ENCODE results near the gene ZNF672. TPM values are rescaled to one million over a fixed set of nuclear protein-coding genes. Genes with fewer than 3 reads are reported as not detected.
A peak's percentile ranks its signal among the peaks of the same experiment; 100 is the strongest.

Gene ZNF672
- polyA plus RNA-seq, 1 of the 3 experiments (the other 2 are of a cell fraction): 14.2 TPM

DNA sequence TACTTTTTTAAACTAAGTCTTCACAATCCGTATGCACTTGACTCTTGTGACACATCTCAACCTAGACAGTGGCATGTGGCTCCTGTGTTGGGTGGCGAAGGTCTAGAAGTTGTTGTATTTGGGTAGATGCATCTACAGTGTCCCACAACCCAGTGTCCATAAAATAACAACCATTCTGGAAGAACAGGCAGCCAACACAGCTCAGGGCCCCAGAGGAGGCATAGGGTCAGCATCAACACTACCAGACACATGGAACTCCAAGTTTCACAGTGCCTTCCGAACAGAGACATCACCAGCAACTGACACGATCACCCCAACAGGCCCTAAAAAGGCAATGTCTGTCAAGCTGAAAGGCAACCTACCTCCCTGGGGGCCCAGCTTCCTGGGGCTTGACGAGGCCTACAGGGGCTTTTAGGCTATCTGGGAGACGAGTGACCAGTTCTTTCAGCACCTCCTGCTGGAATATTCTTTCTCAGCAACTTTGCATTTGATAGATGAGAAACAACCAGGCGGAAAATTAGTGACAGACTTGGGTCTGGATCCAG is 17.9 kb upstream of the ZNF672 start (continued):
- no peak for TF ChIP-seq TAF1 (IDR thresholded peaks at IDR 0.05; ENCODE audit: borderline replicate concordance, low read depth, low read length)
- no peak for TF ChIP-seq EP300 (IDR thresholded peaks at IDR 0.05; ENCODE audit: borderline replicate concordance in 1 of 2, low read depth in 1 of 2, low read length in 1 of 2)
- no peak for TF ChIP-seq GATA2 (CRISPR knock-in tag; IDR thresholded peaks at IDR 0.05)
- TF ChIP-seq, protein P1, sequence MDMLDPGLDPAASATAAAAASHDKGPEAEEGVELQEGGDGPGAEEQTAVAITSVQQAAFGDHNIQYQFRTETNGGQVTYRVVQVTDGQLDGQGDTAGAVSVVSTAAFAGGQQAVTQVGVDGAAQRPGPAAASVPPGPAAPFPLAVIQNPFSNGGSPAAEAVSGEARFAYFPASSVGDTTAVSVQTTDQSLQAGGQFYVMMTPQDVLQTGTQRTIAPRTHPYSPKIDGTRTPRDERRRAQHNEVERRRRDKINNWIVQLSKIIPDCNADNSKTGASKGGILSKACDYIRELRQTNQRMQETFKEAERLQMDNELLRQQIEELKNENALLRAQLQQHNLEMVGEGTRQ (IDR thresholded peaks at IDR 0.05; ENCODE audit: borderline replicate concordance, low read depth, low read length): no peak
- no peak for TF ChIP-seq RAD21 (IDR thresholded peaks at IDR 0.05; ENCODE audit: low read length)
- no peak for TF ChIP-seq TEAD4 (IDR thresholded peaks at IDR 0.05; ENCODE audit: borderline replicate concordance, insufficient read depth)

DNA sequence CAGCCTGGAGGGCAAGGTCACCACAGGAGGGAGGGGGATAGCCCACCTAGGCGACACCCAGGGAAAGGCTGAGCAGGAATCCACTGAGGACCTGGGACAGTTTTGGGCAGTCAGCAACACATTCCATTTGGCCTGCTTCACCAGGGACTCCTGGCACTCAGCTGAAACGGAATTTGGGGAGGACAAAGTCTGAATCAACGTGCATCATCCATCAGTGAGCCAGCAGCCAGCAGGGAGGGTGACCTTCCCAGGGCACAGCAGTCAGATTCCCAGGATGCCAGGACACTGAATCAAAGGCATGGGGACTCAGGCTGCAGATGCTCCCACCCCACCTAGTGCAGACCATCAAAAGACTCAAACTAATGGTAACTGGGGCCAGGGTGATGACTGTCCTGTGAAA is 16.9 kb upstream of the ZNF672 start:
- H3K9me3 ChIP-seq: no peaks in the 10 kb centered on the region
- WGBS (ENCODE audit: low lambda C conversion rate): 18% methylated on average over 2 of the region's 3 CpGs
- H4K20me1 ChIP-seq (ENCODE audit: insufficient read depth): peaks cover 6% of the 10 kb centered on the region; the same call in 1 of the 2 replicates
- CTCF ChIA-PET: interaction anchor here (1.6 to 5.0 kb wide), 2 partner anchors 14 to 17 kb away, joined by 3 to 24 read pairs; partner anchors contain the start of gene ZNF672
- no peak overlapping the region for H2AFZ ChIP-seq (ENCODE audit: low read depth)
- H3K4me3 ChIP-seq (ENCODE audit: low read depth in 2 of 2, low read length in 1 of 2): peak overlapping the region in 1 of 2 experiments; percentile 22; a peak in 1 of 4 replicates
- H3K9ac ChIP-seq: peak overlapping the region; percentile 64
- peaks cover 33 to 41% of the 10 kb centered on the region in 2 experiments for H3K4me1 ChIP-seq (ENCODE audit: control insufficient read depth in 1 of 2, insufficient read depth in 2 of 2, low read depth in 1 of 2, low read length in 1 of 2)
- H3K27me3 ChIP-seq (ENCODE audit: insufficient read depth): no peaks in the 10 kb centered on the region
- H3F3A ChIP-seq (replicated peaks; ENCODE audit: insufficient read depth): peaks cover 29% of the 10 kb centered on the region
- H3K27ac ChIP-seq (ENCODE audit: low read depth in 2 of 2, low read length in 1 of 2): peak overlapping the region; percentile 17 to 92; a peak in 3 of 4 replicates
- DNase-seq: peak; percentile 13
- peaks cover 14 to 36% of the 10 kb centered on the region in 2 experiments for H3K36me3 ChIP-seq (replicated peaks in 1 of 2; ENCODE audit: control insufficient read depth in 1 of 2, insufficient read depth in 2 of 2, low read length in 1 of 2)
- no peaks in the 10 kb centered on the region for H3K9me2 ChIP-seq
- H3K4me2 ChIP-seq: peak overlapping the region; percentile 81
- H3K79me2 ChIP-seq (ENCODE audit: insufficient read depth): peaks cover 81% of the 10 kb centered on the region
- POLR2A ChIA-PET: no interaction called here
- TF ChIP-seq RCOR1 (IDR thresholded peaks at IDR 0.05; ENCODE audit: low read length) (no peak), FOXJ3 (CRISPR knock-in tag; IDR thresholded peaks at IDR 0.05) (no peak), RAD21 (IDR thresholded peaks at IDR 0.05; ENCODE audit: low read length) (no peak), TAF1 (IDR thresholded peaks at IDR 0.05; ENCODE audit: borderline replicate concordance, low read depth, low read length) (no peak), SIN3A (IDR thresholded peaks at IDR 0.05; ENCODE audit: borderline replicate concordance, low read depth, low read length) (peak; percentile 71; the same call in 1 of the 2 replicates), EZH2phosphoT487 (IDR thresholded peaks at IDR 0.05; ENCODE audit: borderline replicate concordance, low read depth) (no peak), ELF1 (IDR thresholded peaks at IDR 0.05) (no peak), EP300 (IDR thresholded peaks at IDR 0.05; ENCODE audit: borderline replicate concordance in 1 of 2, low read depth in 1 of 2, low read length in 1 of 2) (peak in 1 of 2 experiments; percentile 88; a peak in 1 of 4 replicates), FOXM1 (IDR thresholded peaks at IDR 0.05; ENCODE audit: low read depth) (0 out of 2 replicates have a peak, but pooled peaks have one; percentile 52), TCF12 (IDR thresholded peaks at IDR 0.05) (peak; percentile 88), GABPA (IDR thresholded peaks at IDR 0.05; ENCODE audit: low read depth) (no peak), GATA2 (CRISPR knock-in tag; IDR thresholded peaks at IDR 0.05) (no peak)
- TF ChIP-seq, protein P2, sequence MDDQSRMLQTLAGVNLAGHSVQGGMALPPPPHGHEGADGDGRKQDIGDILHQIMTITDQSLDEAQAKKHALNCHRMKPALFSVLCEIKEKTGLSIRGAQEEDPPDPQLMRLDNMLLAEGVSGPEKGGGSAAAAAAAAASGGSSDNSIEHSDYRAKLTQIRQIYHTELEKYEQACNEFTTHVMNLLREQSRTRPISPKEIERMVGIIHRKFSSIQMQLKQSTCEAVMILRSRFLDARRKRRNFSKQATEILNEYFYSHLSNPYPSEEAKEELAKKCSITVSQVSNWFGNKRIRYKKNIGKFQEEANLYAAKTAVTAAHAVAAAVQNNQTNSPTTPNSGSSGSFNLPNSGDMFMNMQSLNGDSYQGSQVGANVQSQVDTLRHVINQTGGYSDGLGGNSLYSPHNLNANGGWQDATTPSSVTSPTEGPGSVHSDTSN (IDR thresholded peaks at IDR 0.05): peak; percentile 80
- TF ChIP-seq, protein P1 (IDR thresholded peaks at IDR 0.05; ENCODE audit: borderline replicate concordance, low read depth, low read length): no peak
- TF ChIP-seq, protein P3, sequence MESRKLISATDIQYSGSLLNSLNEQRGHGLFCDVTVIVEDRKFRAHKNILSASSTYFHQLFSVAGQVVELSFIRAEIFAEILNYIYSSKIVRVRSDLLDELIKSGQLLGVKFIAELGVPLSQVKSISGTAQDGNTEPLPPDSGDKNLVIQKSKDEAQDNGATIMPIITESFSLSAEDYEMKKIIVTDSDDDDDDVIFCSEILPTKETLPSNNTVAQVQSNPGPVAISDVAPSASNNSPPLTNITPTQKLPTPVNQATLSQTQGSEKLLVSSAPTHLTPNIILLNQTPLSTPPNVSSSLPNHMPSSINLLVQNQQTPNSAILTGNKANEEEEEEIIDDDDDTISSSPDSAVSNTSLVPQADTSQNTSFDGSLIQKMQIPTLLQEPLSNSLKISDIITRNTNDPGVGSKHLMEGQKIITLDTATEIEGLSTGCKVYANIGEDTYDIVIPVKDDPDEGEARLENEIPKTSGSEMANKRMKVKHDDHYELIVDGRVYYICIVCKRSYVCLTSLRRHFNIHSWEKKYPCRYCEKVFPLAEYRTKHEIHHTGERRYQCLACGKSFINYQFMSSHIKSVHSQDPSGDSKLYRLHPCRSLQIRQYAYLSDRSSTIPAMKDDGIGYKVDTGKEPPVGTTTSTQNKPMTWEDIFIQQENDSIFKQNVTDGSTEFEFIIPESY (IDR thresholded peaks at IDR 0.05; ENCODE audit: borderline replicate concordance, low read depth): peak; percentile 56; the same call in 1 of the 2 replicates
- TF ChIP-seq, protein P4, sequence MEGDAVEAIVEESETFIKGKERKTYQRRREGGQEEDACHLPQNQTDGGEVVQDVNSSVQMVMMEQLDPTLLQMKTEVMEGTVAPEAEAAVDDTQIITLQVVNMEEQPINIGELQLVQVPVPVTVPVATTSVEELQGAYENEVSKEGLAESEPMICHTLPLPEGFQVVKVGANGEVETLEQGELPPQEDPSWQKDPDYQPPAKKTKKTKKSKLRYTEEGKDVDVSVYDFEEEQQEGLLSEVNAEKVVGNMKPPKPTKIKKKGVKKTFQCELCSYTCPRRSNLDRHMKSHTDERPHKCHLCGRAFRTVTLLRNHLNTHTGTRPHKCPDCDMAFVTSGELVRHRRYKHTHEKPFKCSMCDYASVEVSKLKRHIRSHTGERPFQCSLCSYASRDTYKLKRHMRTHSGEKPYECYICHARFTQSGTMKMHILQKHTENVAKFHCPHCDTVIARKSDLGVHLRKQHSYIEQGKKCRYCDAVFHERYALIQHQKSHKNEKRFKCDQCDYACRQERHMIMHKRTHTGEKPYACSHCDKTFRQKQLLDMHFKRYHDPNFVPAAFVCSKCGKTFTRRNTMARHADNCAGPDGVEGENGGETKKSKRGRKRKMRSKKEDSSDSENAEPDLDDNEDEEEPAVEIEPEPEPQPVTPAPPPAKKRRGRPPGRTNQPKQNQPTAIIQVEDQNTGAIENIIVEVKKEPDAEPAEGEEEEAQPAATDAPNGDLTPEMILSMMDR (IDR thresholded peaks at IDR 0.05): no peak
- TF ChIP-seq, protein P5, sequence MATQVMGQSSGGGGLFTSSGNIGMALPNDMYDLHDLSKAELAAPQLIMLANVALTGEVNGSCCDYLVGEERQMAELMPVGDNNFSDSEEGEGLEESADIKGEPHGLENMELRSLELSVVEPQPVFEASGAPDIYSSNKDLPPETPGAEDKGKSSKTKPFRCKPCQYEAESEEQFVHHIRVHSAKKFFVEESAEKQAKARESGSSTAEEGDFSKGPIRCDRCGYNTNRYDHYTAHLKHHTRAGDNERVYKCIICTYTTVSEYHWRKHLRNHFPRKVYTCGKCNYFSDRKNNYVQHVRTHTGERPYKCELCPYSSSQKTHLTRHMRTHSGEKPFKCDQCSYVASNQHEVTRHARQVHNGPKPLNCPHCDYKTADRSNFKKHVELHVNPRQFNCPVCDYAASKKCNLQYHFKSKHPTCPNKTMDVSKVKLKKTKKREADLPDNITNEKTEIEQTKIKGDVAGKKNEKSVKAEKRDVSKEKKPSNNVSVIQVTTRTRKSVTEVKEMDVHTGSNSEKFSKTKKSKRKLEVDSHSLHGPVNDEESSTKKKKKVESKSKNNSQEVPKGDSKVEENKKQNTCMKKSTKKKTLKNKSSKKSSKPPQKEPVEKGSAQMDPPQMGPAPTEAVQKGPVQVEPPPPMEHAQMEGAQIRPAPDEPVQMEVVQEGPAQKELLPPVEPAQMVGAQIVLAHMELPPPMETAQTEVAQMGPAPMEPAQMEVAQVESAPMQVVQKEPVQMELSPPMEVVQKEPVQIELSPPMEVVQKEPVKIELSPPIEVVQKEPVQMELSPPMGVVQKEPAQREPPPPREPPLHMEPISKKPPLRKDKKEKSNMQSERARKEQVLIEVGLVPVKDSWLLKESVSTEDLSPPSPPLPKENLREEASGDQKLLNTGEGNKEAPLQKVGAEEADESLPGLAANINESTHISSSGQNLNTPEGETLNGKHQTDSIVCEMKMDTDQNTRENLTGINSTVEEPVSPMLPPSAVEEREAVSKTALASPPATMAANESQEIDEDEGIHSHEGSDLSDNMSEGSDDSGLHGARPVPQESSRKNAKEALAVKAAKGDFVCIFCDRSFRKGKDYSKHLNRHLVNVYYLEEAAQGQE (IDR thresholded peaks at IDR 0.05; ENCODE audit: low read depth, low read length): no peak

Measured in SK-N-SH (cell line).